T-cell (primary cell): Measurements from ENCODE around the gene DUOX2. TPM values are rescaled to one million over a fixed set of nuclear protein-coding genes. Genes with fewer than 3 reads are reported as not detected.

ENCODE experiments used
- ATAC-seq, 4 experiments: fragments of 200-7000 bp in 3 of 4; fragments of 150-1000 bp in 1 of 4; cut with Tn5 transposase; replicated peaks in 1 of 4; 1 replicate in 3 of 4; 2 replicates in 1 of 4; pipeline ENCODE4 v1.10.0; 2021; ENCODE audit warnings: moderate library complexity in 3 of 4, mild to moderate bottlenecking in 2 of 4, moderate number of reproducible peaks in 1 of 4
- CTCF ChIA-PET, 2 donors: fragments of 300-600 bp; sonication (Branson Sonifier 250); formaldehyde crosslinking; loops; one replicate each; lab custom pipeline; 2022; ENCODE audit warnings: antibody characterized with exemption in 2 of 2; lab: Charles Lee
- POLR2A ChIA-PET, 2 donors: fragments of 300-600 bp; sonication (Branson Sonifier 250); formaldehyde crosslinking; loops; one replicate each; lab custom pipeline; 2022; ENCODE audit warnings: antibody characterized with exemption in 2 of 2; lab: Charles Lee
- DNase-seq, 35 experiments: peaks; one replicate each; pipeline versions ENCODE4 v3.0.0 to v3.0.0-alpha.2; 2013 to 2023
- H3K27ac ChIP-seq: one replicate; pipeline ENCODE4 v1.5.1; 2013; ENCODE audit warnings: low read length
- H3K27me3 ChIP-seq, 2 experiments: replicated peaks in 1 of 2; 1 replicate in 1 of 2; 2 replicates in 1 of 2; pipeline versions ENCODE4 v1.6.1 to v1.7.0; 2013; ENCODE audit warnings: low read length in 1 of 2, mixed read lengths in 1 of 2; ENCODE audit not compliant: control insufficient read depth in 2 of 2, insufficient read depth in 2 of 2; ENCODE audit errors: extremely low read depth in 1 of 2
- H3K36me3 ChIP-seq, 2 donors: 1 replicate in 1 of 2; 2 replicates in 1 of 2; pipeline versions ENCODE4 v1.6.1 to v1.7.0; 2013; ENCODE audit warnings: low read length in 1 of 2; ENCODE audit not compliant: control insufficient read depth in 2 of 2, insufficient read depth in 1 of 2; ENCODE audit errors: extremely low read depth in 1 of 2
- H3K4me1 ChIP-seq, 2 experiments: 1 replicate in 1 of 2; 2 replicates in 1 of 2; pipeline versions ENCODE4 v1.6.1 to v1.7.0; 2013; ENCODE audit warnings: low read length in 2 of 2, mixed read lengths in 1 of 2; ENCODE audit not compliant: insufficient read depth in 2 of 2, control insufficient read depth in 1 of 2; ENCODE audit errors: extremely low read depth in 1 of 2
- H3K4me3 ChIP-seq, 2 donors: 1 replicate in 1 of 2; 2 replicates in 1 of 2; pipeline versions ENCODE4 v1.5.1 to v1.7.0; 2013; ENCODE audit warnings: mild to moderate bottlenecking in 2 of 2, low read length in 1 of 2, moderate library complexity in 1 of 2; ENCODE audit not compliant: control insufficient read depth in 1 of 2; ENCODE audit errors: extremely low read depth in 1 of 2
- H3K9me3 ChIP-seq: 2 replicates; pipeline ENCODE4 v1.7.0; 2013
- H3K27ac Mint-ChIP-seq, 2 donors: one replicate each; pipeline ENCODE4 v1.8.0; 2020 to 2021; ENCODE audit warnings: mild to moderate bottlenecking in 2 of 2, mixed read lengths in 2 of 2
- H3K27me3 Mint-ChIP-seq, 2 donors: one replicate each; pipeline ENCODE4 v1.8.0; 2021 to 2022; ENCODE audit warnings: mixed read lengths in 2 of 2
- H3K36me3 Mint-ChIP-seq: one replicate; pipeline ENCODE4 v1.8.0; 2021; ENCODE audit warnings: mixed read lengths
- H3K4me1 Mint-ChIP-seq, 3 donors: one replicate each; pipeline ENCODE4 v1.8.0; 2020 to 2022; ENCODE audit warnings: mixed read lengths in 3 of 3, mild to moderate bottlenecking in 1 of 3
- H3K4me3 Mint-ChIP-seq, 3 donors: one replicate each; pipeline ENCODE4 v1.8.0; 2020 to 2022; ENCODE audit warnings: mild to moderate bottlenecking in 3 of 3, mixed read lengths in 3 of 3, moderate library complexity in 3 of 3
- H3K9me3 Mint-ChIP-seq, 3 donors: one replicate each; pipeline ENCODE4 v1.8.0; 2020 to 2022; ENCODE audit warnings: mixed read lengths in 3 of 3
- WGBS: methylation state at CpG from one replicate; pipeline ENCODE4 v1.1.5; 2013; ENCODE audit warnings: missing lambda C conversion rate; ENCODE audit not compliant: insufficient coverage; 5-methylcytosine and 5-hydroxymethylcytosine counted together
- total RNA-seq, 35 experiments: library from RNA in 6 of 35; stranded (reverse) in 6 of 35; fragments of 120-200 nt in 1 of 35; gene quantifications; one replicate each; pipeline versions ENCODE4 v1.2.1 to v1.2.4 and lab custom pipeline; 2013 to 2026

Gene DUOX2
- total RNA-seq, 5 donors from 2014 or later (not counting 1 experiment from before 2014, with no cell fraction given), result 0.10 to 0.16 (median 0.12) TPM; not detected in 2

GRCh38 chr15:45118131-45118588 lies 4.2 kb upstream of the DUOX2 start:
- H3K4me3 ChIP-seq, result peak overlapping the region; percentile 7 to 63
- no peaks in the 10 kb centered on the region for H3K36me3 Mint-ChIP-seq
- H3K9me3 ChIP-seq, result no peaks in the 10 kb centered on the region
- H3K27me3 ChIP-seq, result peaks cover 28 to 91% of the 10 kb centered on the region in 2 experiments
- H3K4me1 ChIP-seq, result peaks cover 8 to 40% of the 10 kb centered on the region in 2 experiments
- no peak overlapping the region for H3K27ac ChIP-seq
- ChIA-PET CTCF (interaction anchor here (0.5 to 1.5 kb wide), 17 partner anchors 8 to 543 kb away, joined by 3 to 19 read pairs (median 4); partner anchors contain the start of genes BLOC1S6 (in 1 of the 2), DUOX1 (in 1 of the 2) and DUOXA1 (in 1 of the 2)), POLR2A (no interaction called here)
- peak overlapping the region; percentile 63 to 72 (median 71) for H3K4me3 Mint-ChIP-seq
- 6% methylated on average over 7 of the region's 14 CpGs for WGBS
- ATAC-seq (peak; percentile 95 to 99 (median 97)), DNase-seq (peak; percentile 66 to 89 (median 81))
- H3K36me3 ChIP-seq, result no peaks in the 10 kb centered on the region
- peaks cover 59 to 79% of the 10 kb centered on the region in 2 donors for H3K27me3 Mint-ChIP-seq
- no peaks in the 10 kb centered on the region for H3K9me3 Mint-ChIP-seq
- peaks cover 35 to 43% (median 37%) of the 10 kb centered on the region in 3 donors for H3K4me1 Mint-ChIP-seq
- H3K27ac Mint-ChIP-seq, result no peak overlapping the region

GRCh38 chr15:45117308-45118130 lies 3.5 kb upstream of the DUOX2 start:
- Mint-ChIP-seq H3K4me1 (peaks cover 41 to 49% (median 43%) of the 10 kb centered on the region in 3 donors), H3K4me3 (peak overlapping the region; percentile 63 to 72 (median 71)), H3K9me3 (no peaks in the 10 kb centered on the region), H3K36me3 (no peaks in the 10 kb centered on the region), H3K27me3 (peaks cover 64 to 79% of the 10 kb centered on the region in 2 donors), H3K27ac (peak overlapping the region in 1 of 2 donors; percentile 55)
- WGBS, result 29% methylated on average over 22 of the region's 33 CpGs
- ChIA-PET CTCF (interaction anchor here (0.5 to 1.5 kb wide), 16 partner anchors 8 to 542 kb away, joined by 3 to 19 read pairs (median 4); partner anchors contain the start of genes BLOC1S6 (in 1 of the 2), DUOX1 (in 1 of the 2) and DUOXA1 (in 1 of the 2)), POLR2A (interaction anchor here in 1 of 2 donors (0.6 kb wide), 1 partner anchor 71 kb away, joined by 3 read pairs; the partner anchor contains the start of gene SHF)
- H3K36me3 ChIP-seq, result no peaks in the 10 kb centered on the region
- H3K4me3 ChIP-seq, result peak overlapping the region; percentile 7 to 63
- DNase-seq (no peak), ATAC-seq (peak; percentile 5 to 29 (median 10))
- H3K27me3 ChIP-seq, result peaks cover 28 to 92% of the 10 kb centered on the region in 2 experiments
- H3K9me3 ChIP-seq, result no peaks in the 10 kb centered on the region
- H3K27ac ChIP-seq, result no peak overlapping the region
- peaks cover 8 to 46% of the 10 kb centered on the region in 2 experiments for H3K4me1 ChIP-seq

GRCh38 chr15:45116482-45117307 lies 2.7 kb upstream of the DUOX2 start:
- H3K27ac ChIP-seq, result no peak overlapping the region
- peaks cover 72 to 84% of the 10 kb centered on the region in 2 donors for H3K27me3 Mint-ChIP-seq
- ATAC-seq (no peak), DNase-seq (peak in 1 of 35 experiments; percentile 27)
- peaks cover 49 to 57% (median 51%) of the 10 kb centered on the region in 3 donors for H3K4me1 Mint-ChIP-seq
- POLR2A ChIA-PET, result no interaction called here
- peaks cover 8 to 52% of the 10 kb centered on the region in 2 experiments for H3K4me1 ChIP-seq
- H3K36me3 Mint-ChIP-seq, result no peaks in the 10 kb centered on the region
- 11% methylated on average over 61 of the region's 65 CpGs for WGBS
- peak overlapping the region in 1 of 2 donors; percentile 23 for H3K4me3 ChIP-seq
- H3K4me3 Mint-ChIP-seq, result peak overlapping the region; percentile 63 to 72 (median 71)
- CTCF ChIA-PET, result no interaction called here
- peaks cover 32 to 94% of the 10 kb centered on the region in 2 experiments for H3K27me3 ChIP-seq
- no peak overlapping the region for H3K27ac Mint-ChIP-seq
- no peaks in the 10 kb centered on the region for H3K9me3 ChIP-seq
- no peaks in the 10 kb centered on the region for H3K9me3 Mint-ChIP-seq
- no peaks in the 10 kb centered on the region for H3K36me3 ChIP-seq

- WGBS, result 14% methylated on average over 16 of the region's 19 CpGs
Measured at GRCh38 chr15:45116006-45116481, 2.1 kb upstream of the DUOX2 start.

GRCh38 chr15:45115312-45115820 lies 1.4 kb upstream of the DUOX2 start:
- Mint-ChIP-seq H3K27me3 (peaks cover 68 to 83% of the 10 kb centered on the region in 2 donors), H3K27ac (no peak overlapping the region), H3K4me1 (peaks cover 52 to 59% (median 54%) of the 10 kb centered on the region in 3 donors), H3K9me3 (no peaks in the 10 kb centered on the region), H3K4me3 (peak overlapping the region in 1 of 3 donors; percentile 63), H3K36me3 (no peaks in the 10 kb centered on the region)
- Histone ChIP-seq H3K27ac (no peak overlapping the region), H3K9me3 (no peaks in the 10 kb centered on the region), H3K4me1 (peaks cover 8 to 53% of the 10 kb centered on the region in 2 experiments), H3K36me3 (no peaks in the 10 kb centered on the region), H3K27me3 (peaks cover 32 to 88% of the 10 kb centered on the region in 2 experiments), H3K4me3 (no peak overlapping the region)
- ChIA-PET POLR2A (no interaction called here), CTCF (interaction anchor here (0.5 to 0.7 kb wide), 2 partner anchors 82 to 143 kb away, joined by 3 to 5 read pairs; no protein-coding TSS in a partner anchor)
- 41% methylated on average over 5 of the region's 7 CpGs for WGBS
- no peak for DNase-seq
- ATAC-seq, result no peak

More at GRCh38 chr15:45116006-45116481, 2.1 kb upstream of the DUOX2 start:
- Histone ChIP-seq H3K27ac (no peak overlapping the region), H3K9me3 (no peaks in the 10 kb centered on the region), H3K36me3 (no peaks in the 10 kb centered on the region), H3K4me3 (no peak overlapping the region), H3K4me1 (peaks cover 8 to 53% of the 10 kb centered on the region in 2 experiments), H3K27me3 (peaks cover 32 to 91% of the 10 kb centered on the region in 2 experiments)
- DNase-seq, result no peak
- H3K4me1 Mint-ChIP-seq, result peaks cover 49 to 58% (median 51%) of the 10 kb centered on the region in 3 donors
- no peak for ATAC-seq
- no peaks in the 10 kb centered on the region for H3K9me3 Mint-ChIP-seq
- no peak overlapping the region for H3K27ac Mint-ChIP-seq
- H3K27me3 Mint-ChIP-seq, result peaks cover 70 to 84% of the 10 kb centered on the region in 2 donors
- POLR2A ChIA-PET, result no interaction called here
- H3K36me3 Mint-ChIP-seq, result no peaks in the 10 kb centered on the region
- H3K4me3 Mint-ChIP-seq, result peak overlapping the region; percentile 24 to 63 (median 50)
- CTCF ChIA-PET, result interaction anchor here in 1 of 2 donors (0.7 kb wide), 1 partner anchor 81 kb away, joined by 3 read pairs; no protein-coding TSS in a partner anchor
